Measurements from ENCODE around the gene ABCC1. TPM values are rescaled to one million over a fixed set of nuclear protein-coding genes. Genes with fewer than 3 reads are reported as not detected.

Gene ABCC1
- total and polyA plus RNA-seq, 2 of the 4 experiments (the other 2 are of a cell fraction) = 39.4 to 66.0 TPM

DNA sequence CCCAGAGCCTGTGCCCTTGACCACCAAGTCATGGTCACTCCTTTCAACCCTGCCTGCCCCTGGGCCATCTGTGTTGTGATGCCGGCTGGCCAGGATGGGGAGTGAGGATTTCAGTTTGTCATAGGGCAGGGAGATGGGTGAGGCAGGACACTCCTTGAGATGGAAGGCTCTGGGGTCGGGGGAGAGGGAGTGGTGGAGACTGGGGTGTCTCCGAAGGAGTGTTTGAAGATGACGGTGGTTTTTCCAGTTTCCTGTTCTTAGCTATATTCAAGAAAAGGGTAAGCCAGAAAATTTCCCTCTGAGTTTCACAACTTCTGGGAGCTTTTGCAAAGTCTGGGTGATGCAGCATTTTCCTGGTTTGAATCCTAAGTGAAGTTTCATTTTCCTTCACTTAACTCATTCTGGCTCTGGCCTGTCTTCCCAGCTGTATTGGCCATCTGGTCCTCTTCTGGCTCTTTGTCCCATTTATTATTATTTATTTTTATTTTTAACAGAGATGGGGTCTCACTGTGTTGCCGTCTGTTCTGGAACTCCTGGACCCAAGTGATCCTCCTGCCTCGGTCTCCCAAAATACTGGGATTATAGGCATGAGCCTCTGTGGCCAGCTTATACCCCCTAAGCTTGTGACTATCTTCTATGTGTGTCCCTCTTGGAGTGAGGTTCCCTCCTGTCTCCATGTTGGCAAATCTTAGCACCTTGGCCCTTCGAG lies 27.7 kb downstream of the ABCC1 start:
- peak overlapping the region; percentile 92 for H3K27ac ChIP-seq (ENCODE audit: insufficient read depth, low read length)
- H2AK9ac ChIP-seq (replicated peaks; ENCODE audit: low read depth, low read length, poor library complexity) = peak overlapping the region; percentile 86
- peak overlapping the region; percentile 86 for H4K91ac ChIP-seq (ENCODE audit: insufficient read depth, low read depth, low read length)
- no CpG with 5 or more reads among the region's 7 CpGs for WGBS, 2 experiments (ENCODE audit: extremely low coverage in 2 of 2, insufficient read length in 1 of 2)
- peak overlapping the region; percentile 85 for H4K5ac ChIP-seq (ENCODE audit: low read depth, low read length)
- H3K4me2 ChIP-seq (ENCODE audit: low read depth, low read length) = peak overlapping the region; percentile 37
- peak overlapping the region; percentile 68 to 85 for H4K8ac ChIP-seq (ENCODE audit: low read depth in 2 of 2, low read length in 2 of 2)
- ATAC-seq (ENCODE audit: low read depth) (peak; percentile 53), DNase-seq (peak; percentile 84)
- H3K23ac ChIP-seq (ENCODE audit: low read depth, low read length) = peak overlapping the region; percentile 73; the same call in 1 of the 2 replicates
- peaks cover 22 to 88% of the 10 kb centered on the region in 2 experiments for H3K79me1 ChIP-seq (ENCODE audit: low read depth in 1 of 2, low read length in 2 of 2)
- peak overlapping the region; percentile 88 for H2BK120ac ChIP-seq (ENCODE audit: low read depth, low read length)
- peaks cover 62% of the 10 kb centered on the region for H4K20me1 ChIP-seq (ENCODE audit: insufficient read depth, low read length)
- peak overlapping the region; percentile 91 for H3K14ac ChIP-seq (replicated peaks; ENCODE audit: low read depth, low read length)
- H2AFZ ChIP-seq (replicated peaks; ENCODE audit: low read length, poor library complexity) = peak overlapping the region; percentile 37
- BruUV-seq (replicated peaks) = no TSS peak
- H3K4ac ChIP-seq (ENCODE audit: low read depth, low read length) = peak overlapping the region; percentile 94
- H3K9me3 ChIP-seq (ENCODE audit: control insufficient read depth, insufficient read depth, low read length) = peaks cover 10% of the 10 kb centered on the region
- H3K4me1 ChIP-seq (ENCODE audit: control insufficient read depth, insufficient read depth, low read length) = peaks cover 25% of the 10 kb centered on the region
- H3K36me3 ChIP-seq (ENCODE audit: control insufficient read depth, insufficient read depth, low read length) = peaks cover 36% of the 10 kb centered on the region
- ChIA-PET POLR2A (ENCODE audit: unreplicated experiment) (interaction anchor here (0.6 kb wide), 1 partner anchor 15 kb away, joined by 3 read pairs; no protein-coding TSS in a partner anchor), CTCF (no interaction called here)
- in situ Hi-C loops (cut with MboI; ENCODE audit: low sequenced_read_pairs) (no loop called here), intact Hi-C loops (cut with micrococcal nuclease) (no loop called here), dilution Hi-C loops (cut with HindIII; ENCODE audit: low sequenced_read_pairs, unreplicated experiment) (no loop called here)
- H2BK15ac ChIP-seq (ENCODE audit: low read depth, low read length) = peak overlapping the region; percentile 76; the same call in 1 of the 3 replicates
- H2BK20ac ChIP-seq (ENCODE audit: low read depth, low read length) = peak overlapping the region; percentile 83
- TF ChIP-seq NFE2L2 (IDR thresholded peaks at IDR 0.05; ENCODE audit: low read depth, low read length) (peak; percentile 98), CHD1 (IDR thresholded peaks at IDR 0.05; ENCODE audit: low read depth, low read length) (no peak), CEBPB (IDR thresholded peaks at IDR 0.05; ENCODE audit: low read depth, low read length) (peak; percentile 82), SMC3 (IDR thresholded peaks at IDR 0.05; ENCODE audit: low read depth, low read length) (no peak), MAFK (IDR thresholded peaks at IDR 0.05; ENCODE audit: low read depth, low read length) (peak; percentile 56)
- H3K9me1 ChIP-seq (ENCODE audit: insufficient read depth, low read length) = peaks cover 34% of the 10 kb centered on the region
- H2BK5ac ChIP-seq (ENCODE audit: low read depth, low read length, poor library complexity, severe bottlenecking) = peak overlapping the region; percentile 98
- H3K9ac ChIP-seq (ENCODE audit: low read depth, low read length) = peak overlapping the region; percentile 53
- peak overlapping the region; percentile 97 for H3K18ac ChIP-seq (ENCODE audit: low read depth, low read length)
- peak overlapping the region; percentile 92 for H2AK5ac ChIP-seq (ENCODE audit: low read depth, low read length)
- H3K56ac ChIP-seq (ENCODE audit: extremely low read depth, insufficient read depth, low read length) = 0 out of 2 replicates have a peak overlapping the region, but pooled peaks have one; percentile 6
- H3K27me3 ChIP-seq (ENCODE audit: control insufficient read depth, insufficient read depth, low read length) = no peaks in the 10 kb centered on the region
- no peak overlapping the region for H3K4me3 ChIP-seq (ENCODE audit: insufficient read depth, low read depth, low read length)

All from IMR-90 (cell line).